Activated CD8-positive, alpha-beta memory T cell treated with anti-CD3 and anti-CD28 coated beads, Interleukin-2, amount 50 U/mL, for 1 hour (primary cell): ENCODE data around the gene MPL.

Source experiments
- DNase-seq: peaks from one replicate; pipeline ENCODE4 v3.0.0-alpha.2; 2020; ENCODE audit errors: extremely low read depth

Gene MPL

GRCh38 chr1:43306688-43307457 is 30.7 kb upstream of the MPL start:
- DNase-seq: no peak

- DNase-seq: no peak
Measured at GRCh38 chr1:43307458-43308158, 30.0 kb upstream of the MPL start.

GRCh38 chr1:43308635-43309404 is 28.8 kb upstream of the MPL start:
- no peak for DNase-seq

GRCh38 chr1:43309405-43310025 is 28.1 kb upstream of the MPL start:
- no peak for DNase-seq

- no peak for DNase-seq
Measured at GRCh38 chr1:43311521-43311920, 26.1 kb upstream of the MPL start.

- no peak for DNase-seq
Measured at GRCh38 chr1:43312212-43312623, 25.4 kb upstream of the MPL start.

GRCh38 chr1:43312663-43313515 is 24.7 kb upstream of the MPL start:
- DNase-seq: no peak

- DNase-seq: no peak
Measured at GRCh38 chr1:43313771-43314170, 23.8 kb upstream of the MPL start.

GRCh38 chr1:43314233-43314632 is 23.4 kb upstream of the MPL start:
- no peak for DNase-seq

- DNase-seq: no peak
Measured at GRCh38 chr1:43315481-43315880, 22.1 kb upstream of the MPL start.

GRCh38 chr1:43315963-43316737 is 21.5 kb upstream of the MPL start:
- DNase-seq: no peak

- DNase-seq: no peak
Measured at GRCh38 chr1:43316738-43317520, 20.7 kb upstream of the MPL start.

GRCh38 chr1:43317817-43318471 is 19.7 kb upstream of the MPL start:
- DNase-seq: no peak

- no peak for DNase-seq
Measured at GRCh38 chr1:43318831-43319230, 18.8 kb upstream of the MPL start.

GRCh38 chr1:43319288-43319687 is 18.3 kb upstream of the MPL start:
- no peak for DNase-seq

GRCh38 chr1:43319766-43320165 is 17.9 kb upstream of the MPL start:
- DNase-seq: no peak

- DNase-seq: no peak
Measured at GRCh38 chr1:43321331-43321891, 16.2 kb upstream of the MPL start.

GRCh38 chr1:43322506-43322905 is 15.1 kb upstream of the MPL start:
- no peak for DNase-seq

GRCh38 chr1:43324810-43325209 is 12.8 kb upstream of the MPL start:
- no peak for DNase-seq
